RCC 7860 (cell line): Measurements from ENCODE around the gene TSPYL4.

Source experiments
- DNase-seq: peaks from one replicate; pipeline ENCODE4 v3.0.0-alpha.2; 2015; ENCODE audit warnings: low spot score
- FAIRE-seq: peaks from 2 replicates; lab custom pipeline; 2012; peaks lifted over from hg19 to GRCh38; lab: Jason Lieb, UNC

Gene TSPYL4

DNA sequence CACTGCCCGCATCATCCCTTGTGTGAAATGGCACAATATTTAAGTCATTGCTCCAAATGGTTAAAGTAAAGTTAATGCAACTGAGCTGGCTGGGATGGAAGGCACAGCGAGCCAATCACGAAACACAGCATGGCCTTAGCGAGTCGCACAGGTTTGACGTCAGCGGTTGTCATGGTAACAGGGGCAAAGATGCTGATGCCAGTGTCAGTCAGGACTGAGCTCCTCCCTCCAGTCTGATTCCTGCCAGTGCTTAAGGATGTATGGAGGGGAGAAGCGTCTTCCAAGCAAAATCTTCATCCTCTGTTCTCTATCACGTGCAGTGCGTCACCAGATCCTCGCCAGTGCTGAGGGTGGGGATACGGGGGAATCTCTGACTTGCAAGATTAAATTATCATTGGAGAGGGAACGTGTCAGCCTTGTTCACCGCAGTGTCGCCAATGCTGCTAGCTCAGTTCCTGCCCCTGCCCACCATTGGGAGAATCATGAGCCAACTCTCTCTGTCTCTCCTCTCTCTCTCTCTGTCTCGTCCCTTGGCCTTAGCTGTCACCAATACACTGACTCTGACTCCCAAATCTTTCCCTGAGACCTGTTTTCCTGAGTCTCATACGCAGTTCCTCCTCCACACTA is 24.5 kb downstream of the TSPYL4 start:
- FAIRE-seq: no peak

GRCh38 chr6:116223355-116223754 is 30.5 kb downstream of the TSPYL4 start:
- DNase-seq: no peak
- no peak for FAIRE-seq

More for the DNA sequence above, 24.5 kb downstream of the TSPYL4 start:
- no peak for DNase-seq

DNA sequence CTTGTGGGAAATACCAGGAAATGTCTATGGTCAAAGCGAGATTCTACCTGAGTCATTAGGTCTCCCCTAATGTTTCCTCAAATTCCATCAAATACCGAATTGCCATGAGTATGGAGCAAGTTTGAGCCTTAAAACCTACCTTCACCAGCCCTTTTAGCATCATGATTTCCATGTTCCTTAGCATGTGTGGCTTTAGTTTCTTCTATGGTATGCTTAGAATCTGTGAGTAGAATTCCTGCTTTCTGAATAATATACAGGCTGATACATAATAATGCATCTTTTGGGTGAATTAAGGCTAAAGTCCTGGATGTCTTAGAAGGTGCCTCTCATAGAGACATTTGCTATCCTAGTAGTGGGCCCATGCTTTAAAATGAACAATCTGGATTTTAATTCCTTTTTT is 32.0 kb downstream of the TSPYL4 start:
- no peak for FAIRE-seq
- no peak for DNase-seq

DNA sequence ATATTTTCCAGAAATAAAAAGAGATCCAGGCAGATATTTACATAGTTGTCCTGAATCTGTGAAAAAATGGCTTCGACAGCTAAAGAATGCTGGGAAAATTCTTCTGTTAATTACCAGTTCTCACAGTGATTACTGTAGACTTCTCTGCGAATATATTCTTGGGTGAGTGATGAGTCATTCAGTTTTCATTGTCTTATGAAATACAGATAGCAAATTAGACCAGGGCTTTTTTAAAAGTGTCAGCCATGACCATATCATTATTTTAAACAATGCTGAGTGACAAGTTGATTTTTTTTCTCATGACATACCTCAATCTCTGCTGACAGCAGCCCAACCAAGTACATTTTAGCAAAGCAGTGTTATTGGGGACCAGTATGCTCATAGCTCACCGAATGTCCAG is 32.8 kb downstream of the TSPYL4 start:
- DNase-seq (no peak), FAIRE-seq (no peak)

DNA sequence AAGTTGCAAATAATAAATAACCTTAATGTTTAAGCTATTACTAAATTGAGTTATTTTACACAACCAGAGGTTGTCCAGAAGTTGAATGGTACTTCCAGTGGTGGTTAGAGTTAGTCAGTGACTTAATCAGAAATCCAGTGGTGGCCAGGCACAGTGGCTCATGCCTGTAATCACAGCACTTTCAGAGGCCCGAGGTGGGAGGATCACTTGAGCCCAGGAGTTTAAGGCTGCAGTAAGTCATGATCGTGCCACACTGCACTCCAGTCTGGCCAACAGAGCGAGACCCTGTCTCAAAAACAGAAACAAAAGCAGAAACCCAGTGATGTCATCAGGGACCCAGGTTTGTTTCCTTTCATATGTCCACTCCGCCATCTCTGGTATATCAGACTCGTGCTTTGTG is 35.0 kb downstream of the TSPYL4 start:
- FAIRE-seq (no peak), DNase-seq (no peak)

DNA sequence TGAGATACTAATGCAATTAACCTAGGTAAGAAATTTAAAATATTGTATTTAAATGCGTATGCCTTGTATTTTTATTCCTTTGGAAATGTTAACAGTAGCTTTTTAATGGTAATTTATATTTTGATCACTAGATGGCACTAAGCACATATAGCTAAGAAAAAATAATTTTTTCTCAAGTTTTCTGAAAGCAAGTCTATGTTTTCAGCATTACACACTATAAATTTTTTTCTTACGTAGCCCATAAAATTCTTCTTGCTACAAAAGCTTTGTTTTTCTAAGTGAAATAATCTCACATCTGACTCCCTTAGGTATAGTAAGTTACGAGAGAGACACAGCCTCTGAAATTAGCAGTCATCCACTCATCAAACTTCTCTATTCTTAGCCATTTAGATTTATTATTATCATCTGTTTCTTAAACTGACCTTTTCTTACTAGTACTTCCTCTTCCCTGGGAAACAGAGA is 35.7 kb downstream of the TSPYL4 start:
- FAIRE-seq: peak; percentile 8

GRCh38 chr6:116217069-116217468 is 36.8 kb downstream of the TSPYL4 start:
- DNase-seq: peak; percentile 11
- FAIRE-seq: no peak

More for the DNA sequence above, 35.7 kb downstream of the TSPYL4 start:
- no peak for DNase-seq

DNA sequence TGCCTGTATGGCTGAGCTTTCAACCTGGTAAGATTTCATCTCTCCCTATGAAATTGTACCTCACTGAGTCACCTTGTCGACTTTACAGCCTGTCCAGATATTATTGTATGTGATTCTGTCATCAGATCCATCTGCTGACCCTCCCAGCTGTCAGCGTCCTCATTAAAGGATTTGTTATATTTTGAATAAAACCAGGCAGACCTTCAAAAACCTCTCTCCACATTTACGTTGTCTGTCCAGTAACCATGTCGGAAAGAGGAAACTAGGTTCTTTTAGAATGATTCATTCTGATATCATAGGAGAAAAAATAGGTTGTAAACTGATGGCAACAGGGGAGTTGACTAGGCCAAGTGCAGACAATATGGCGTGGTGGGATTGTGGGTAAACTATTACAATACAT is 38.5 kb downstream of the TSPYL4 start:
- no peak for FAIRE-seq
- DNase-seq: no peak

- no peak for DNase-seq
- no peak for FAIRE-seq
Observed at GRCh38 chr6:116214681-116215080, 39.2 kb downstream of the TSPYL4 start.

DNA sequence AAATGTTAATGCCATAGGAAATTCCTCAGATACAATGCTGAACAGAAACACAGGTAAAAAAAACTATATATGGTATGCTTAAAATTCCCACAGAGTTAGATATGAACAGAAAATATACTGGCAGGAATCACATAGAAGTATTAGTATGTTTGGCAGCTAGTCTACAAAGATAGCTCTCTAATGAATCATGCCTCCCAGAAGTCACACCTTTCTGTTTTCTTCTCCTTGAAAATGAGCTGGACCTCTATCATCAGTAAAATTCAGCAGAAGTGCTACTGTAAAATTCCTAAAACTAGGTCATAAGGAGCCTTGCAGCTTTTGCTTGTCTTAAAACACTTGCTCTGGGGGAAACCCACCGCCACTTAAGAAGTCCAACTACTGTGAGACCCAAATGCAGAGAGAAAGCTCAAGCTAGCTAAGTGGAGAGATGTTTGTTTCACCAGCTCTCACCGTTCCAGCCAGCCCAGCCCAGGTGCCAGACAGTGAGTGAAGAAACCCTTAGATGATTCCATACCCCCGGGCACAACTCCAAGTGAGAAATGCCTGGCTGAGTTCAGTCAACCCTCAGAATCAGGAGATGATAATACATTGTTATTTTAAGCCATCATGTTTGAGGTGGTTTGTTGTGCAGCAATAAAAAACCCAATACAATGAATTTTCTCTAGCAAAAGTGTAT is 43.0 kb downstream of the TSPYL4 start:
- FAIRE-seq: peak; percentile 47

DNA sequence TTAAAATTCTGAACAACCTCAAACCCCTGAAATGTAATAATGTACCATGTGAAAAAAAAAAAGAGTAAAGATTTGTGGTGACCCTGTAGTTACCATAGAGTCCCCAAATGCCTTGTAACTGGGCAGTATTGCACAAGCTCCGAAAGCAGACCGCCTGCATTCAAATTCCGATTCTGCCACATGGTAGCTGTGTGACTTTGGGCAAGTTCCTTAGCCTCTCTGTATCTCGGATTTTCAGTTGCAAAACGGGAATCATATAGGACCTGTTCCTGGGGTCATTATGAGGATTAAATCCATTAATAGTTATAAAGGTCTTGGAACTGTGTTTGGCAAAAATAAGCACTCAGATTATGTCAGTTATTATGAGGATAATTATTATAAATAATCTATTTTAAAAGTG is 43.6 kb downstream of the TSPYL4 start:
- DNase-seq (no peak), FAIRE-seq (no peak)

More for the DNA sequence above, 43.0 kb downstream of the TSPYL4 start:
- DNase-seq: peak; percentile 48

DNA sequence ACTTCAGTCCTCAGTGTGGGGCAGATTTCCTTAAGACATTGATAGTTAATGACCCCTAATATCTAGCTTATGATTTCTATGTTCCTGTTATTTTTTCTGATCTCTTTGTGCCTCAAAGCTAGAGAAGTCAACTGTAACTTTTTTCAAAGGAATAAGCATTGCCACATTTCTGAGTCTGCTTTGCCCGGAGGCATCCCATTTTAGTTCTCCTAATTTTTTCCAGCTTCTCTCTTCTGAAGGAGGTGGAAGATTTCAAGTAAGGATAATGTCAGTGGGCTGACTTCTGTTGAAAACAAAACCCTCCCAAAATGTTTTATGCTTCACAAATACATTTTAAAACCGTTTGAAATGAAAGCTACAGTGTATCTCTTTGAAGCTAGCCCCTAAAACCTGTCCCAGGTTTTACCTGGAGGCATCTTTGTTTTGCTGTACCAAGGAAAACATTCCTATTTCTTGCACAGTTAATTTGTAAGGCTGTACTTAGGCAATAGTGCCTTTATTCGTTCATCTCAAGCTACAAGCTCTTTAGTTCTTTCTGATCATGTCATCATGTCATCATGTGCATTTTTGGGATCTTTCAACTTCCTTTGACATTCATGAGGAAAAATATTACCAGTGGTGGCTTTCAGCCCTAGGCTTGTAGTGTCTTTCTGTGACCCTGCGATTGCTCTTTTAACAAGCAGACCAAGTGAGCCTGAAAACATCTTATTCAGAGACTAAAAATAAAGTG is 45.7 kb downstream of the TSPYL4 start:
- FAIRE-seq: no peak
- no peak for DNase-seq

- DNase-seq (no peak), FAIRE-seq (no peak)
Observed at GRCh38 chr6:116206231-116206903, 47.5 kb downstream of the TSPYL4 start.

DNA sequence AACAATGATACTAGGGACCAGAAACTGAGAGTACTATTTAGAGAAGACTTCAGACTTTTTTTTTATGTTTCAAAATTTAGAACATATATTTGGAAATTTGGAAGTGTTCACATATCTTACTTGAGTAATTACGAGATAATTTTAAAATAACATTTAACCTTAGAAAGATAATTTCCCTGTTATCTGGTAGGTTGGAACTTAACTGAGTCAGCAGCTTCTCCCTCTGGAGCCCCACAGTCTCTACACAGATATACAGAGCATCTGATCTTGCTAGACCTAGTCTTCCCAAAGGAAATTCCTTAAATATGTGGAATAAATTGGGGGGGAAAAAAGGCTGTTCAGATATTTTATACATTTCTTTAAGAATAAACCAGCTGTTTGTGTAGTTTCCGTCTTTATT is 48.6 kb downstream of the TSPYL4 start:
- FAIRE-seq (no peak), DNase-seq (no peak)

- no peak for DNase-seq
- FAIRE-seq: no peak
Observed at GRCh38 chr6:116201538-116201937, 52.3 kb downstream of the TSPYL4 start.

DNA sequence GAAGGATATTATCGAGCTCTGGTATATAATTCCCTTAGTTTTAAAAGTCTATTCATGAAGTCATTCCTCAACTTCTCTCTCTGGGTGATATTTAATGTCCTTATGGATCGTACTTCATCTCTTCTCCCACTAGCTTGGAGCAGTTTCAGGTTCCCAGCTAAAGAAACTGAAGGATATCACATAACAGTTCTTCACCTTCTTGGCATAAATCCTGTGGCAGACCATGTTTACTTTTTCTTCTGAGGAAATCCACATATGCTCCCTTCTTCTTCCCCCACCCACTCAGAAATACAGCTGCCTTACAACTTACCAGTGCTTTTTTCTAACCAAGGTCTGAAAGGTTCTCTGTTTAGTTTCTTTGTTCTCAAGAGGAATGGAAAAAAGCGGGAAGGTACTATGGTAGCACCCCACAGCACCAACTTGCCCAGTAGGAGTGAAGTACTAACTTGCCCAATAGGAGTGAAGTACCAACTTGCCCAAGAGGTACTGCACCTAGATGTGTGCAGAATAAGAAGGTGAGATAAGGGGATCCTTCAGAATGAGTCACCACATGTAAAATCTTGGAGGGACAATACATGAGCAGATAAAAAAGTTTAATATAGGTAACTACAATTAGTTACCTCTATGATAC is 53.1 kb downstream of the TSPYL4 start:
- DNase-seq (no peak), FAIRE-seq (no peak)
